ENCODE data around the gene CLTC.

DNA sequence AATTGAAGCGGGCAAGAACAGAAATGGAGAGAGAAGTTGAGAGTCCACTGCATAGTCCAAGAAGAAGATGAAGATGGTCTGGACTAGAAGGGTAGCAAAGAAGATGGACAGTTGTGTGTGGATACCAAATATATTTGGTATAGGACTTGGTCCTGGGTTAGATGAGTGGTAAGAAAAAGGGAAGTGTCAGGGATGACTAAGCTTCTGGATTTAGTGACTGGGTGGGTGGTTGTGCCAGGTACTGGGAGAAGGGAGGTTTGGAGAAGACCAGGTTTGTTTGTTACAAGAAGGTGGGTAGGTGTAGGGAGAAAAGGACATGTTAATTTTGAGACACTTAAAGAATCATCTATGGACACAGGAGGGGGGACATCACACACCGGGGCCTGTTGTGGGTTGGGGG lies 93.2 kb downstream of the CLTC start:
- TF ChIP-seq, protein P1, sequence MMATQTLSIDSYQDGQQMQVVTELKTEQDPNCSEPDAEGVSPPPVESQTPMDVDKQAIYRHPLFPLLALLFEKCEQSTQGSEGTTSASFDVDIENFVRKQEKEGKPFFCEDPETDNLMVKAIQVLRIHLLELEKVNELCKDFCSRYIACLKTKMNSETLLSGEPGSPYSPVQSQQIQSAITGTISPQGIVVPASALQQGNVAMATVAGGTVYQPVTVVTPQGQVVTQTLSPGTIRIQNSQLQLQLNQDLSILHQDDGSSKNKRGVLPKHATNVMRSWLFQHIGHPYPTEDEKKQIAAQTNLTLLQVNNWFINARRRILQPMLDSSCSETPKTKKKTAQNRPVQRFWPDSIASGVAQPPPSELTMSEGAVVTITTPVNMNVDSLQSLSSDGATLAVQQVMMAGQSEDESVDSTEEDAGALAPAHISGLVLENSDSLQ (IDR thresholded peaks at IDR 0.05): no peak
- no peak for TF ChIP-seq ARNT (IDR thresholded peaks at IDR 0.05)
- TF ChIP-seq FOXA1 (IDR thresholded peaks at IDR 0.05): no peak
- no peak for TF ChIP-seq SP1 (IDR thresholded peaks at IDR 0.05)
- TF ChIP-seq FOXM1 (IDR thresholded peaks at IDR 0.05; ENCODE audit: borderline replicate concordance): no peak
- no peak for TF ChIP-seq ZNF384 (IDR thresholded peaks at IDR 0.05)
- TF ChIP-seq TARDBP (IDR thresholded peaks at IDR 0.05): no peak
- no peak for TF ChIP-seq HDGF (IDR thresholded peaks at IDR 0.05; ENCODE audit: borderline replicate concordance)
- no peak for TF ChIP-seq NFRKB (IDR thresholded peaks at IDR 0.05)
- no peak for TF ChIP-seq ELF4 (IDR thresholded peaks at IDR 0.05)
- no peak for TF ChIP-seq SUZ12 (IDR thresholded peaks at IDR 0.05)
- TF ChIP-seq BHLHE40 (IDR thresholded peaks at IDR 0.05; ENCODE audit: borderline replicate concordance): no peak
- TF ChIP-seq LEF1 (IDR thresholded peaks at IDR 0.05; ENCODE audit: borderline replicate concordance): no peak
- TF ChIP-seq FOXK2 (IDR thresholded peaks at IDR 0.05): no peak
